Activated effector memory CD4-positive, alpha-beta T cell treated with Interleukin-2 at 50 U/mL for 16 hours (primary cell): ENCODE data around the gene PPP1R15A.
"Not testable (repeated sequence)": the region's sequence is repeated elsewhere in the genome, so short reads cannot be mapped to it uniquely, and the experiment has no call there.

Experiments used
- DNase-seq: peaks from one replicate; pipeline ENCODE4 v3.0.0-alpha.2; 2020

PPP1R15A gene

DNA sequence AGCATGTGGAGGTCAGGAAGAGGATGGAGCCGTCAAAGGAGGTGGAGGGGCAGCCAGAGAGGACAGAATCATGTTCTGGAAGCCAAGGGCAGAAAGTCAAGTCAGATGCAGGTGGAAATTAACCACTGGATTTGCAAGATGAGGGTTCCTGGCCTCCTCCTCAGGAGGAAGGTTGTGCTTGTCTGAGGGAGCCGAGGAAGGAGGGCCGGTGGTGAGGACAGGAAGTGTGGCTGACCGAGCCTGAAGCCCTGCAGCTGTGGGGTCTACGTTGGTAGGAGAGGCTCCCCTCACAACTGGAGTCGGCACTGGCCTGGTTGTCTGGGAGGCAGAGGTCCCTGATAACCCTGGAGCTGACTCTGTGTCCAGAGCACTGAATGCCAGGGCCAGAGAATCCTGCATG, 45.9 kb downstream of the PPP1R15A start:
- DNase-seq = no peak

DNA sequence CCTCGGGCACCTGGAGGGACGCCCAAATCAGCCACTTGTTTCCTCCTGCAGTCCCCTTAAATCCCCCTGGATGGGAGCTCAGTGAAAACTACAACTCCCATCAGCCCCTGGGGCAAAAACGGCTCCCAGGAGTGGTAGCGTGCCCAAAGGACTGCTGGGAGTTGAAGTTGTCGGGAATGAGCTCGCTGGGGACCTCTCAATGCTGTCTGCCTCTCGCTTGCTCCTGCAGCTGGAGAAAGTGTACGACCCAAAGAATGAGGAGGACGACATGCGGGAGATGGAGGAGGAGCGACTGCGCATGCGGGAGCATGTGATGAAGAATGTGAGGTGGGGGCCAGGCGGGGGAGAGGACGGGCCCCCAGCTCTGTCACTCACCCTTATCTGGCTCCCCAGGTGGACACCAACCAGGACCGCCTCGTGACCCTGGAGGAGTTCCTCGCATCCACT, 46.6 kb downstream of the PPP1R15A start:
- DNase-seq = no peak

DNA sequence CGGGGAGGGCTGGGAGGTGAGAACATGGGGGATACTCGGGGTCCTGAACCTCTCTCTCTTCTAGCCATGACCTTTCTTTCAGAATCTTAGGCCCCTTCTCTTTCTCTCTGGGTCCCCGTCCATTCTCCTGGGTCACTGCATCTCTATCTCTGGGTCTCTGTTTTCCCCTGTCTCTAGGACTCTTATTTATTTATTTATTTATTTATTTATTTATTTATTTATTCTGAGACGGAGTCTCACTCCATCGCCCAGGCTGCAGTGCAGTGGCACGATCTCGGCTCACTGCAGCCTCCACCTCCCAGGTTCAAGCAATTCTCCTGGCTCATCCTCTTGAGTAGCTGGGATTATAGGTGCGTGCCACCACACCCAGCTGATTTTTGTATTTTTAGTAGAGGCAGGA, 47.0 kb downstream of the PPP1R15A start:
- not testable (repeated sequence) for DNase-seq

DNA sequence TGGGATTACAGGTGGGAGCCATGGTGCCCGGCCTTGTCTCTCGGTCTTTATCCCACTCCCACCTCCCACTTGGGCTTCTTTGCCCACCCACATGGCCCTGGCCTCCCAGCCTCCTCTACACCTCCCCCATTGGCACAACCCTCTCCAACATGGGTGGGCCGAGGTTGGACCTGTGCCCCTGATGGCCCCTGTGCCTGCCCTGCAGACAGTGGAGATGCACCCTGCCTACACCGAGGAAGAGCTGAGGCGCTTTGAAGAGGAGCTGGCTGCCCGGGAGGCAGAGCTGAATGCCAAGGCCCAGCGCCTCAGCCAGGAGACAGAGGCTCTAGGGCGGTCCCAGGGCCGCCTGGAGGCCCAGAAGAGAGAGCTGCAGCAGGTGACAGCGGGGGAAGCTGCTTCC, 48.7 kb downstream of the PPP1R15A start:
- no peak for DNase-seq

DNA sequence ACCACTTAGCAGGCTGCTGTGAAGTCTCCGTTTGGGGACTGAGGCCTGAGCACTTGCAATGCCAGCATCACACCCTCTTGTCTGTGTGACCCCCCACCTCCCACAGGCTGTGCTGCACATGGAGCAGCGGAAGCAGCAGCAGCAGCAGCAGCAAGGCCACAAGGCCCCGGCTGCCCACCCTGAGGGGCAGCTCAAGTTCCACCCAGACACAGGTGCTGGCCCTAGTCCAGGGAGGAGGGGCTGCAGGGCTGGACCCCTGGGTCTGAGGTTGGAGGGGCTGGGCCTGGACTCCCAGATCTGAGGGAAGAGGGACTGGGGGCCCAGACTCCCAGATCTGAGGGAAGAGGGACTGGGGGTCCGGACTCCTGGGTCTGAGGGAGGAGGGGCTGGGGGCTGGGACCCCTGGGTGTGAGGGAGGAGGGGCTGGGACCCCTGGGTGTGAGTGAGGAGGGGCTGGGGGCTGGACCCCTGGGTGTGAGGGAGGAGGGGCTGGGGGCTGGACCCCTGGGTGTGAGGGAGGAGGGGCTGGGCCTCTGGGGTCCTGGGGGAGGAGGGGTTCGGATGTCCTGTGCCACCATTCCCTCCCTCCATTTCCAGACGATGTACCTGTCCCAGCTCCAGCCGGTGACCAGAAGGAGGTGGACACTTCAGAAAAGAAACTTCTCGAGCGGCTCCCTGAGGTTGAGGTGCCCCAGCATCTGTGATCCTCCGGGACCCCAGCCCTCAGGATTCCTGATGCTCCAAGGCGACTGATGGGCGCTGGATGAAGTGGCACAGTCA, 49.7 kb downstream of the PPP1R15A start:
- DNase-seq = no peak

DNA sequence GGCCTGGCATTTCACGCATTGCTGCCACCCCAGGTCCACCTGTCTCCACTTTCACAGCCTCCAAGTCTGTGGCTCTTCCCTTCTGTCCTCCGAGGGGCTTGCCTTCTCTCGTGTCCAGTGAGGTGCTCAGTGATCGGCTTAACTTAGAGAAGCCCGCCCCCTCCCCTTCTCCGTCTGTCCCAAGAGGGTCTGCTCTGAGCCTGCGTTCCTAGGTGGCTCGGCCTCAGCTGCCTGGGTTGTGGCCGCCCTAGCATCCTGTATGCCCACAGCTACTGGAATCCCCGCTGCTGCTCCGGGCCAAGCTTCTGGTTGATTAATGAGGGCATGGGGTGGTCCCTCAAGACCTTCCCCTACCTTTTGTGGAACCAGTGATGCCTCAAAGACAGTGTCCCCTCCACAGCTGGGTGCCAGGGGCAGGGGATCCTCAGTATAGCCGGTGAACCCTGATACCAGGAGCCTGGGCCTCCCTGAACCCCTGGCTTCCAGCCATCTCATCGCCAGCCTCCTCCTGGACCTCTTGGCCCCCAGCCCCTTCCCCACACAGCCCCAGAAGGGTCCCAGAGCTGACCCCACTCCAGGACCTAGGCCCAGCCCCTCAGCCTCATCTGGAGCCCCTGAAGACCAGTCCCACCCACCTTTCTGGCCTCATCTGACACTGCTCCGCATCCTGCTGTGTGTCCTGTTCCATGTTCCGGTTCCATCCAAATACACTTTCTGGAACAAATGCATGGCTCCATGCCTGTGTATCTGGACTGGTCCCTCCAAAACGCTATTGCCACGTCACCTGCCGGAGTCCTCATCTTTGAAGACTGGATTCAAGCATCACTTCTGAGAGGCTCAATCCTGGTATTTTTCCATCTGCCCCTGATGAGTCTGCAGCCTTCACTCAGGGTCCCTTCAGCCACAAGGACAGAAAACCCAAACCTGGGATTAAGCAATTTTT, 50.6 kb downstream of the PPP1R15A start:
- no peak for DNase-seq

DNA sequence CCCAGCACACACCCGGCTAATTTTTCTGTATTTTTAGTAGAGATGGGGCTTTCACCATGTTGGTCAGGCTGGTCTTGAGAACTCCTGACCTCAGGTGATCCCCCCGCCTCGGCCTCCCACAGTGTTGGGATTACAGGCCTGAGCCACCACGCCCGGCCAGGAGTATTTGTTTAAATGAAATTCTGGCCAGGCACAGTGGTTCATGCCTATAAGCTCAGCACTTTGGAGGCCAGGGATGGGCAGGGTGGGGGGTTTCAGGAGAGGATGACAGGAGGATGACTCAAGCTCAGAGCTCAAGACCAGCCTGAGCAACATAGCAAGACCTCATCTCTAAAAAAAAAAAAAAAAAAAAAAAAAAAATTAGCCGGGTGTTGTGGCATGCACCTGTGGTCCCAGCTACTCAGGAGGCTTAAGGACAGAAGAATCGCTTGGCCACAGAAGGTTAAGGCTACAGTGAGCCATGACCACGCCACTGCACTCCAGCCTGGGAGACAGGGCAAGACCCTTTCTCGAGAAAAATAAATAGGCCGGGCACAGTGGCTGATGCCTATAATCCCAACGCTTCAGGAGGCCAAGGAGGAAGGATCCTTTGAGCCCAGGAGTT, 53.1 kb downstream of the PPP1R15A start:
- DNase-seq = no peak
